HCT116 (cell line): ENCODE data around the gene NEK1. TPM values are rescaled to one million over a fixed set of nuclear protein-coding genes. Genes with fewer than 3 reads are reported as not detected.

Experiments used
- ATAC-seq: fragments of 200-7000 bp; cut with Tn5 transposase; 2 replicates; pipeline ENCODE4 v1.9.1; 2020; ENCODE audit warnings: mild to moderate bottlenecking, moderate library complexity
- BruUV-seq: library from RNA; stranded (reverse); fragments of 400-500 nt; replicated peaks from 2 replicates; lab custom pipeline; 2021; lab: Mats Ljungman, UMichigan
- CTCF ChIA-PET: fragments of 300-600 bp; sonication (Branson Sonifier 250); formaldehyde crosslinking; loops from one replicate; lab custom pipeline; 2021; ENCODE audit warnings: antibody characterized with exemption; lab: Charles Lee
- POLR2A ChIA-PET: fragments of 300-600, 350-600 bp; sonication (Branson Sonifier 250); formaldehyde crosslinking; loops from one replicate; lab custom pipeline; 2021; ENCODE audit warnings: antibody characterized with exemption; lab: Charles Lee
- RAD21 ChIA-PET, 2 experiments: fragments of 300-600 bp; sonication (Branson Sonifier 250); formaldehyde crosslinking; loops; one replicate each; lab custom pipeline; 2023; ENCODE audit warnings: low total read pairs in 2 of 2; ENCODE audit not compliant: uncharacterized antibody in 2 of 2, unreplicated experiment in 2 of 2, low non-redundant PET in 1 of 2; lab: Charles Lee
- DNase-seq: peaks from one replicate; pipeline ENCODE4 v3.0.0-alpha.2; 2010; ENCODE audit warnings: low read depth, low spot score
- H2AFZ ChIP-seq: fragments of 200-600 bp; shearing (Covaris generic), sonication (generic); 2 replicates; pipeline ENCODE4 v1.6.1; 2017; ENCODE audit warnings: low read depth, mixed run types, mixed read lengths, antibody characterized with exemption, low read length; ENCODE audit not compliant: poor library complexity, severe bottlenecking
- H3K27ac ChIP-seq: 2 replicates; pipeline ENCODE4 v1.5.1; 2012; ENCODE audit warnings: low read depth, low read length
- H3K27me3 ChIP-seq: fragments of 200-600 bp; sonication (generic); 2 replicates; pipeline ENCODE4 v1.6.1; 2016; ENCODE audit warnings: mixed run types, low read length, mixed read lengths; ENCODE audit not compliant: insufficient read depth
- H3K36me3 ChIP-seq, 2 experiments: fragments of 200-500 bp in 1 of 2; fragments of 200-600 bp in 1 of 2; sonication (Bioruptor generic) in 1 of 2; sonication (generic) in 1 of 2; 2 replicates each; pipeline versions ENCODE4 v1.5.1 to v1.6.1; 2014 to 2016; ENCODE audit warnings: low read length in 2 of 2, inconsistent platforms in 1 of 2, mixed read lengths in 1 of 2, mixed run types in 1 of 2; ENCODE audit not compliant: insufficient read depth in 2 of 2, control insufficient read depth in 1 of 2
- H3K4me1 ChIP-seq, 2 experiments: fragments of 200-600 bp in 1 of 2; sonication (generic) in 1 of 2; 2 replicates each; pipeline versions ENCODE4 v1.5.1 to v1.6.1; 2012 to 2017; ENCODE audit warnings: low read length in 2 of 2, inconsistent platforms in 1 of 2, mild to moderate bottlenecking in 1 of 2, mixed read lengths in 1 of 2, mixed run types in 1 of 2, moderate library complexity in 1 of 2; ENCODE audit not compliant: insufficient read depth in 2 of 2, control insufficient read depth in 1 of 2
- H3K4me2 ChIP-seq: fragments of 200-600 bp; sonication (generic); 2 replicates; pipeline ENCODE4 v1.6.1; 2017; ENCODE audit warnings: mixed run types, low read length, mixed read lengths
- H3K4me3 ChIP-seq, 2 experiments: fragments of 200-600 bp in 1 of 2; sonication (generic) in 1 of 2; replicated peaks in 1 of 2; 2 replicates each; pipeline ENCODE4 v1.5.1; 2011 to 2016; ENCODE audit warnings: low read length in 2 of 2, control low read depth in 1 of 2, low read depth in 1 of 2, mild to moderate bottlenecking in 1 of 2, mixed read lengths in 1 of 2, mixed run types in 1 of 2
- H3K79me2 ChIP-seq: fragments of 200-600 bp; sonication (generic); 2 replicates; pipeline ENCODE4 v1.6.1; 2017; ENCODE audit warnings: mild to moderate bottlenecking, mixed run types, low read length, moderate library complexity, mixed read lengths; ENCODE audit not compliant: insufficient read depth
- H3K9ac ChIP-seq: fragments of 200-600 bp; sonication (generic); 2 replicates; pipeline ENCODE4 v1.6.1; 2016; ENCODE audit warnings: low read length, mixed read lengths
- H3K9me2 ChIP-seq: fragments of 200-600 bp; sonication (generic), shearing (Covaris generic); 2 replicates; pipeline ENCODE4 v1.6.1; 2017; ENCODE audit warnings: mixed run types, mild to moderate bottlenecking, moderate library complexity; ENCODE audit not compliant: insufficient read depth
- H3K9me3 ChIP-seq, 2 experiments: fragments of 200-500 bp in 1 of 2; fragments of 200-600 bp in 1 of 2; sonication (Bioruptor generic) in 1 of 2; sonication (generic) in 1 of 2; 2 replicates each; pipeline ENCODE4 v1.6.1; 2014 to 2017; ENCODE audit warnings: low read length in 2 of 2, mixed read lengths in 2 of 2, inconsistent platforms in 1 of 2, low read depth in 1 of 2, mild to moderate bottlenecking in 1 of 2, mixed run types in 1 of 2, moderate library complexity in 1 of 2; ENCODE audit not compliant: control insufficient read depth in 1 of 2, insufficient read depth in 1 of 2
- H4K20me1 ChIP-seq: fragments of 200-600 bp; sonication (generic), shearing (Covaris generic); 2 replicates; pipeline ENCODE4 v1.6.1; 2017; ENCODE audit warnings: mixed run types, mild to moderate bottlenecking, moderate library complexity; ENCODE audit not compliant: insufficient read depth
- CEBPB ChIP-seq: IDR thresholded peaks from 2 replicates; pipeline ENCODE4 v1.6.1; 2012; ENCODE audit warnings: low read depth
- EGR1 ChIP-seq: IDR thresholded peaks from 2 replicates; pipeline ENCODE4 v1.6.1; 2012; ENCODE audit warnings: low read depth
- ELF1 ChIP-seq: IDR thresholded peaks from 2 replicates; pipeline ENCODE4 v1.6.1; 2012; ENCODE audit warnings: low read depth, borderline replicate concordance
- EZH2phosphoT487 ChIP-seq: fragments of 200-600 bp; IDR thresholded peaks from 2 replicates; pipeline ENCODE4 v1.6.1; 2018; ENCODE audit warnings: antibody characterized with exemption, borderline replicate concordance
- RAD21 ChIP-seq: IDR thresholded peaks from 2 replicates; pipeline ENCODE4 v1.6.1; 2012; ENCODE audit warnings: low read depth, mild to moderate bottlenecking
- SIN3A ChIP-seq: IDR thresholded peaks from 2 replicates; pipeline ENCODE4 v1.6.1; 2012; ENCODE audit warnings: low read depth
- SP1 ChIP-seq: IDR thresholded peaks from 2 replicates; pipeline ENCODE4 v1.6.1; 2012; ENCODE audit warnings: low read depth
- SRF ChIP-seq: IDR thresholded peaks from 2 replicates; pipeline ENCODE4 v1.6.1; 2012; ENCODE audit warnings: low read depth
- TCF7L2 ChIP-seq: IDR thresholded peaks from 2 replicates; pipeline ENCODE4 v1.7.0; 2011; ENCODE audit warnings: borderline replicate concordance, inconsistent platforms; ENCODE audit not compliant: insufficient read depth, insufficient read length; ENCODE audit errors: extremely low read depth
- YY1 ChIP-seq: IDR thresholded peaks from 2 replicates; pipeline ENCODE4 v1.6.1; 2011; ENCODE audit warnings: low read length, low read depth, moderate library complexity, mild to moderate bottlenecking; ENCODE audit not compliant: insufficient replicate concordance; ENCODE audit errors: extremely low read depth
- ZBTB33 ChIP-seq: IDR thresholded peaks from 2 replicates; pipeline ENCODE4 v1.6.1; 2011; ENCODE audit warnings: mild to moderate bottlenecking, low read length, moderate library complexity; ENCODE audit not compliant: insufficient replicate concordance; ENCODE audit errors: extremely low read depth
- ZFX ChIP-seq: fragments of 450-650 bp; IDR thresholded peaks from 2 replicates; pipeline ENCODE4 v1.6.1; 2017
- intact Hi-C: fragments of 100-400 bp; cut with micrococcal nuclease; formaldehyde crosslinking; loops from 2 replicates; pipeline ENCODE4 v1.10.0; 2022
- total RNA-seq: library from RNA; stranded (reverse); gene quantifications from one replicate; pipeline ENCODE4 v1.2.1, GENCODE V29; 2021; ENCODE audit not compliant: unreplicated experiment

NEK1 gene
- total RNA-seq, 1 experiment from 2014 or later = 13.3 TPM

- Histone ChIP-seq H3K27ac (no peak overlapping the region), H3K27me3 (no peaks in the 10 kb centered on the region), H3K36me3 (no peaks in the 10 kb centered on the region), H3K9me3 (no peaks in the 10 kb centered on the region), H3K9me2 (no peaks in the 10 kb centered on the region), H3K4me3 (no peak overlapping the region), H2AFZ (no peak overlapping the region), H3K79me2 (no peaks in the 10 kb centered on the region), H3K9ac (no peak overlapping the region), H3K4me2 (no peak overlapping the region), H4K20me1 (no peaks in the 10 kb centered on the region), H3K4me1 (no peaks in the 10 kb centered on the region)
- DNase-seq = no peak
- POLR2A ChIA-PET = no interaction called here
- TF ChIP-seq SP1 (no peak), ZFX (no peak), TCF7L2 (no peak), ELF1 (no peak), ZBTB33 (no peak), CEBPB (no peak), RAD21 (no peak), EZH2phosphoT487 (no peak), YY1 (no peak), SIN3A (no peak), EGR1 (no peak), SRF (no peak)
- BruUV-seq = no TSS peak
- CTCF ChIA-PET = no interaction called here
- RAD21 ChIA-PET = no interaction called here
- intact Hi-C loops = no loop called here
- ATAC-seq = no peak
These were observed 174.9 kb downstream of the NEK1 start for GRCh38 chr4:169437299-169438047.
